H7 (cell line): Measurements from ENCODE around the gene ARHGAP29. TPM values are rescaled to one million over a fixed set of nuclear protein-coding genes. Genes with fewer than 3 reads are reported as not detected.

Experiments
- DNase-seq: peaks from one replicate; pipeline ENCODE4 v3.0.0; 2012
- H3K27me3 ChIP-seq: 2 replicates; pipeline ENCODE4 v1.6.0; 2011; ENCODE audit warnings: mild to moderate bottlenecking, low read length; ENCODE audit not compliant: control insufficient read depth, insufficient read depth
- H3K36me3 ChIP-seq: replicated peaks from 2 replicates; pipeline ENCODE4 v1.5.1; 2011; ENCODE audit warnings: low read length; ENCODE audit not compliant: control insufficient read depth, insufficient read depth
- H3K4me3 ChIP-seq: 2 replicates; pipeline ENCODE4 v1.5.1; 2011; ENCODE audit warnings: low read depth, mild to moderate bottlenecking, control low read depth, low read length, moderate library complexity; ENCODE audit not compliant: insufficient read depth
- total RNA-seq: library from RNA; depleted of rRNA; stranded (reverse); fragments of >200 nt; shearing (Covaris generic); gene quantifications from 2 replicates; pipeline ENCODE4 v1.2.3, GENCODE V29; 2014; rRNA removed

Gene ARHGAP29, protein sequence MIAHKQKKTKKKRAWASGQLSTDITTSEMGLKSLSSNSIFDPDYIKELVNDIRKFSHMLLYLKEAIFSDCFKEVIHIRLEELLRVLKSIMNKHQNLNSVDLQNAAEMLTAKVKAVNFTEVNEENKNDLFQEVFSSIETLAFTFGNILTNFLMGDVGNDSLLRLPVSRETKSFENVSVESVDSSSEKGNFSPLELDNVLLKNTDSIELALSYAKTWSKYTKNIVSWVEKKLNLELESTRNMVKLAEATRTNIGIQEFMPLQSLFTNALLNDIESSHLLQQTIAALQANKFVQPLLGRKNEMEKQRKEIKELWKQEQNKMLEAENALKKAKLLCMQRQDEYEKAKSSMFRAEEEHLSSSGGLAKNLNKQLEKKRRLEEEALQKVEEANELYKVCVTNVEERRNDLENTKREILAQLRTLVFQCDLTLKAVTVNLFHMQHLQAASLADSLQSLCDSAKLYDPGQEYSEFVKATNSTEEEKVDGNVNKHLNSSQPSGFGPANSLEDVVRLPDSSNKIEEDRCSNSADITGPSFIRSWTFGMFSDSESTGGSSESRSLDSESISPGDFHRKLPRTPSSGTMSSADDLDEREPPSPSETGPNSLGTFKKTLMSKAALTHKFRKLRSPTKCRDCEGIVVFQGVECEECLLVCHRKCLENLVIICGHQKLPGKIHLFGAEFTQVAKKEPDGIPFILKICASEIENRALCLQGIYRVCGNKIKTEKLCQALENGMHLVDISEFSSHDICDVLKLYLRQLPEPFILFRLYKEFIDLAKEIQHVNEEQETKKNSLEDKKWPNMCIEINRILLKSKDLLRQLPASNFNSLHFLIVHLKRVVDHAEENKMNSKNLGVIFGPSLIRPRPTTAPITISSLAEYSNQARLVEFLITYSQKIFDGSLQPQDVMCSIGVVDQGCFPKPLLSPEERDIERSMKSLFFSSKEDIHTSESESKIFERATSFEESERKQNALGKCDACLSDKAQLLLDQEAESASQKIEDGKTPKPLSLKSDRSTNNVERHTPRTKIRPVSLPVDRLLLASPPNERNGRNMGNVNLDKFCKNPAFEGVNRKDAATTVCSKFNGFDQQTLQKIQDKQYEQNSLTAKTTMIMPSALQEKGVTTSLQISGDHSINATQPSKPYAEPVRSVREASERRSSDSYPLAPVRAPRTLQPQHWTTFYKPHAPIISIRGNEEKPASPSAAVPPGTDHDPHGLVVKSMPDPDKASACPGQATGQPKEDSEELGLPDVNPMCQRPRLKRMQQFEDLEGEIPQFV
- 5.4 and 5.6 TPM in 2 replicates for total RNA-seq

DNA sequence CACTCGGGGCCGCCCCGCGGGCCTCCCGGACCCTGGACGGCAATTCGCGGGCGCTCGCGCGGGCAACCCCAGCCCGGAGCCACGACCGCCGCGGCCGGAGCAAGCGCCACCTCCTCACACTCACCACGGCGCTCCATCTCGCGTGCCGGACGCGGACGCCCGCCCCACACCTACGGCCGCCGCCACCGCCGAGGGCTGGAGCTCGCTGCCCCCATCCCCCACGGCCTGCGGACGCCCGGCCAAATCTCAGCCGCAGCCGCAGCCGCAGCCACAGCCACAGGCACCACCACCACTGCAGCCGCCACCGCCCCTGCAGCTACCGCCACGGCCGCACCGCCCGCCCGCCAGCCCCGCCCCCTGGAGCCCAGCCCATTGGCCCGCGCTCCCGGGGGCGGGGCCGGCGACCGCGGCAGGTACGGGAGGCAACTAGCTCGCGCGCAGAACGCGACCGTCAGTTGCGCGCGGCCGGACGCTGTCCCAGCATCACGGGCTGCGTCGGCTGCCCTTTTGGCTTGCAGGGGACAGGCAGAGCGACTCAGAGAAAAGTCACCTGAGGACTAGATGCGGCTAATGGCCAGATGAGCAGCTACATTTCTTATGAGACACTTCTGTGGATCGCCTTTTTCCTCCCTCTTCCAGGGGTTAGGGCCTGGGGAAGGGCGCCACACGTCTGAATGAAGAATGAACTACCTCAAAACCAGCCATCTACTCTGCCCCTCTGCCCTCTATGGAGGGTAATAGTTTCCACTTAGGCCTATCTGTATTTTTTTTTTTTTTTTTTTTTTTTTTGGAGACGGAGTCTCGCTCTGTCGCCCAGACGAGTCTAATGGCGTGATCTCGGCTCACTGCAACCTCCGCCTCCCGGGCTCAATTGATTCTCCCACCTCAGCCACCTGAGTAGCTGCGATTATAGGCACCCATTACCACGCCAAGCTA is at the start of gene ARHGAP29:
Gene ARHGAP29 (minus strand): TSS at position 294 of the 936 bp plus-strand sequence. CDS start 5,973 bp downstream, outside the sequence.
- Histone ChIP-seq H3K36me3 (no peaks in the 10 kb centered on the region), H3K27me3 (peaks cover 38% of the 10 kb centered on the region), H3K4me3 (peak within 1 kb of the TSS; percentile 83)
- DNase-seq = peak; percentile 96

GRCh38 chr1:94286864-94287437 is 49.6 kb upstream of the ARHGAP29 start:
- DNase-seq = no peak
- H3K27me3 ChIP-seq = no peaks in the 10 kb centered on the region
- H3K36me3 ChIP-seq = no peaks in the 10 kb centered on the region
- H3K4me3 ChIP-seq = no peak overlapping the region

DNA sequence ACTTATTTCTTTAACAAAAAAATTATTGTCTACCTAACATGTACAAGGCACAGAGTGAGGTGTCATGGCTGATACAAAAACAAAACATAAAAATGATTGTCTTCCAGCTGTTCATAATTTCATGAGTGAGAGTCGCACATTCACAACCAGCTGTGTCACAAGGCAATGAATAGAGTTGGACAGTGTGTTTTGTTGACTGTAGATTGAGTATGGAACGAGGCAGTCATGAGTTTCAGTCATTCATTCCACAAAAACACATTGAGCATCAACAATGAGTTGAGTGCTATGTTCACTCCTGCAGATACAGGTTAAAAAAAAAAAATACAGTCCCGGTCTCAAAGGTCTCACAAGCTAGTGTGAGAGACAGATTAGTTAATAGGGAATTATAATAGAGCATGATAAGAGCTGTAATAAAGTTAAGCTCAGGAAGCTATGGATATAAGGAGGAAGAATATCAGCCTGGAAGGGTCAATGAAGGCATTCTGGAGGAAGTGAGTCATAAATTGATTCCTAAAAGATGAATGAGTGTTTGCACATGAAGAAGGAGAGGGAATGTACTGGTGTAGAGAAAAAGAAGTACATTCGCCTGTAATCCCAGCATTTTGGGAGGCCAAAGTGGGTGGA is 47.8 kb upstream of the ARHGAP29 start:
- Histone ChIP-seq H3K27me3 (no peaks in the 10 kb centered on the region), H3K4me3 (no peak overlapping the region), H3K36me3 (no peaks in the 10 kb centered on the region)
- no peak for DNase-seq

DNA sequence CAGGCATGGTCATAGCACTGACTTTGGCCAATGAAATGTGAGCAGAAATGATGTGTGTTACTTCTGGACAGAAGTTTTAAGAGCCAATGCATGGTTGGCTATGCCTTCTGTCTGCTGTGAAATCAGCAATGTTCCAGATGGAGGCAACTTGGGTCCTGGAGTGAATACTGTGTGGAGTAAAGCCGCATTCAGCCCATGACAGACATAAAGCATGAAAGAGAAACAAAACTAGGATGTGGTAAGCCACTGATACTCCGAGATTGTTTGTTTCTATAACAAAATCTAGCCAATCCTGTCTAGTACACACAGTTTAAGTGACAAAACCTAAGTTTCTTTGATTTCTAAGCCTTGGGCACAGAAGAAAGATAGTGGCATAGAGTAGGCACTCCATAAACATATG is 47.1 kb upstream of the ARHGAP29 start:
- H3K36me3 ChIP-seq = no peaks in the 10 kb centered on the region
- H3K4me3 ChIP-seq = no peak overlapping the region
- no peak for DNase-seq
- no peaks in the 10 kb centered on the region for H3K27me3 ChIP-seq

DNA sequence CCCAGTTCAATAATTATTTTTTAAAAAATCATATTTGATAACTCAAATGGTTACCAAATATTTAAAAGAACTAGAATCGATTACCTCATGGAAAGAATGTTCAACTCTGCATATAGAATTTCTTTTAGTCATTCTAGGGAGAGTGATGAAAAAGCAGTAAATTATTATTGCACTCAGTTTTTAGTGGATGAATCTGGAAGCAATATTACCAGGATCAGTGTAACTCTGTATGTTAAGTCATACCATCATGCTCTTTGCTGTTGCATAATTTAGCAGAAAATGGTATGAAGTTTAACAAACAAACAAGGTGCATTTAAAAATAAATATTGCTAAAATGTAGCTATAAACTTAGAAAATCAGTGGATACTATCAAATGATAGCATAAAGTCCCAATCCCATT is 46.1 kb upstream of the ARHGAP29 start:
- no peak for DNase-seq
- Histone ChIP-seq H3K4me3 (no peak overlapping the region), H3K27me3 (no peaks in the 10 kb centered on the region), H3K36me3 (no peaks in the 10 kb centered on the region)

GRCh38 chr1:94282143-94282711 is 44.8 kb upstream of the ARHGAP29 start:
- no peak for DNase-seq
- H3K27me3 ChIP-seq = no peaks in the 10 kb centered on the region
- H3K36me3 ChIP-seq = no peaks in the 10 kb centered on the region

GRCh38 chr1:94281361-94282142 is 44.2 kb upstream of the ARHGAP29 start:
- Histone ChIP-seq H3K27me3 (no peaks in the 10 kb centered on the region), H3K4me3 (no peak overlapping the region)
- no peak for DNase-seq

More at GRCh38 chr1:94282143-94282711, 44.8 kb upstream of the ARHGAP29 start:
- no peak overlapping the region for H3K4me3 ChIP-seq

DNA sequence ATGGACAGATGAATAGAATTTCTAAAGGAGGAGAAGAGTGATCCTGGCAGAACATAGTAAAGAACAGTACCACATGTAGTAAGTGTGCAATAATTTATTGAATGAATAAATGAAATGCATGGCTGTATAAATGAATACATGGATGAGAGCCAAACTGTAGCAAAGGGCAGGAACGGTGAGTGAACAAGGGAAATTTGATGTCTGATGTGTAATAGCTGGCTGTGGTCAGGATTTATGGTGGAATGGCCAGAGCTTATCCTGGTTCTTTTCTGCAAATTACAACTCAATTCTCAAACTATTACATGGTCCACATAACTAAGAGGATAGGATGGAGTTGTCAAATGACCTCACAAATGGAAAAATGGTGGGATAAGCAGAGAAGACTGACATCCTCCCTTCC is 43.2 kb upstream of the ARHGAP29 start:
- H3K4me3 ChIP-seq = no peak overlapping the region
- H3K27me3 ChIP-seq = no peaks in the 10 kb centered on the region
- no peaks in the 10 kb centered on the region for H3K36me3 ChIP-seq
- DNase-seq = no peak

More at GRCh38 chr1:94281361-94282142, 44.2 kb upstream of the ARHGAP29 start:
- H3K36me3 ChIP-seq = no peaks in the 10 kb centered on the region

DNA sequence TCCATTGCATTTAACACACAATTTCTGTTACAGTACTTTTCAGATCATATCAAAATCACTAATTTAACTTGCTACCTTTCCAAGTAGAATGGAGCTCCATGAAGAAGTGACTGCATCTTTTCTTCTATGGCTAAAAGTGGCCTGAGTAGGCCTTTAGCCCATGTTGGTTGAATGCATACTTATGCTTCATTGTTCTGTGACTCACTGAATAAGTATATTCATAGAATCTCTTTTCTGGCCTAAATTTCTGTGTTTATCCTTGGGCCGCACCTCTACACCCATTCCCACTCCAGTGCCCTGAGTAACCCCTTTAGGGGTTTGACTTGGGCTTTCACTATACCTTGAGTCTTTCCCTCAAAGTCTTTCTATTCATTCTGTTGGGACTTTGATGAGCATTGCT is 42.1 kb upstream of the ARHGAP29 start:
- Histone ChIP-seq H3K4me3 (no peak overlapping the region), H3K27me3 (no peaks in the 10 kb centered on the region)
- no peak for DNase-seq

DNA sequence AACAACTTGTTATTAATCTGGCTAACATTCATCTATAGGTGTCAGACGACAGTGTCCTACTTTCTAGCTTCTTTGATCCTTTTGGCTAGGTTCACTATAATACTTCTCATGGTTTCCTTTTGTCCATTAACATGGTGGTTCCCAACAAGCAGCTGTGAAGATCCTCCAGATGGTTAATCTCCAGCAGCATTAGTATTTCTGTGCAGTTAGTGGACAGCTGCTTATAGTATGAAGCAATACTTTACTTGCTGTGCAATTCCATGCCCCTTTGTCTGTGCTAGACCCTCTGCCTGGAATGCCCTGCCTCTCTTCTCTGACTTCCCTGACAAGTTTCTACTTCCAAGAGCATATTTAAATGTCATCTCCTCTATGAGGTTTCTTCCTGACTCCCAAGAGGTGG is 41.7 kb upstream of the ARHGAP29 start:
- H3K36me3 ChIP-seq = no peaks in the 10 kb centered on the region
- H3K27me3 ChIP-seq = no peaks in the 10 kb centered on the region
- DNase-seq = no peak
- H3K4me3 ChIP-seq = no peak overlapping the region

More for the DNA sequence above, 42.1 kb upstream of the ARHGAP29 start:
- no peaks in the 10 kb centered on the region for H3K36me3 ChIP-seq

GRCh38 chr1:94276988-94277434 is 39.6 kb upstream of the ARHGAP29 start:
- DNase-seq = no peak
- H3K27me3 ChIP-seq = no peaks in the 10 kb centered on the region
- H3K36me3 ChIP-seq = no peaks in the 10 kb centered on the region
- H3K4me3 ChIP-seq = no peak overlapping the region

DNA sequence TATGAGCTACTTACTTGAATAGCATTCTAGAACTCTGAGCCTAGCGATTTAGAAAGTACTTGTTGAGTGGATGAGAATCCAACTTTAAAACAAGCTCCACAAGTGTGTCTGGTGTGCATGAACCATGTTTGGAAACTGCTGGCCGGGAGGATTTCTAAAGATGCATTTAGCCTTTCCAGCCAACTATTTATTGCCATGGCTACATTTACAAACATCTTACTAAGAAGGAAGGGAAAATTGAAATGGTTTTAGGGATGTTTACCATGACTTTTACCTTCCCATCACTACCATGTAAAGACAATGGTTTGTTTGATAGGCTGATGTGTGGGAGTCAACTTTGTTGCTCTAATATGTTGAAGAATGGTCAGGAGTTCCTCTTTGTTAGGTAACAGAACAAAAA is 37.7 kb upstream of the ARHGAP29 start:
- H3K27me3 ChIP-seq = no peaks in the 10 kb centered on the region

More for the DNA sequence above, 37.7 kb upstream of the ARHGAP29 start:
- no peak for DNase-seq
- Histone ChIP-seq H3K4me3 (no peak overlapping the region), H3K36me3 (no peaks in the 10 kb centered on the region)
